ENCODE results near the gene CERT1. TPM values are rescaled to one million over a fixed set of nuclear protein-coding genes. Genes with fewer than 3 reads are reported as not detected.
"Not testable (repeated sequence)": the region's sequence is repeated elsewhere in the genome, so short reads cannot be mapped to it uniquely, and the experiment has no call there.

The CERT1 gene
- polyA plus RNA-seq, 4 donors: 52.7 to 65.5 (median 60.1) TPM

DNA sequence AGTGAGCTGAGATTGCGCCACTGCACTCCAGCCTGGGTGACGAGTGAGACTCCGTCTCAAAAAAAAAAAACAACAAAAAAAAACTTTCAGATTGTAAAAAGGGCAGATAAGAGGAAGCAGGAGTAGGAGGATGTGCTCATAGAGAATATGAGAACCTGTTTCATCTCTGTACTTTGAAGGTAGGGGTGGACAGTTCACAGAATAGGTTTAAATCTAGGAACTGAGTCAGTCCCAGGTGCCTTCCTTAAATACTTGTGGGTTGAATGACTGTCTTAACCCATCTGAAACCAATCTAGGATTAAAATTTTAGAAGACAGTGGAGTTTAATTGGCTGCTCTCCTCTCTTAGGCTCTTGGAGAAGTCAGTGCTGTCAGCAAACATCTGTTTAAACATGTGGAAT is 12.6 kb upstream of the CERT1 start:
- DNase-seq (ENCODE audit: low read depth in 4 of 4, low spot score in 2 of 4): no peak

- DNase-seq (ENCODE audit: low read depth in 4 of 4, low spot score in 2 of 4): no peak
These were observed 11.8 kb upstream of the CERT1 start for GRCh38 chr5:75523275-75523674.

GRCh38 chr5:75522542-75522941 is 11.1 kb upstream of the CERT1 start:
- no peak for DNase-seq (ENCODE audit: low read depth in 4 of 4, low spot score in 2 of 4)

GRCh38 chr5:75522025-75522424 is 10.6 kb upstream of the CERT1 start:
- DNase-seq (ENCODE audit: low read depth in 4 of 4, low spot score in 2 of 4): no peak

- DNase-seq (ENCODE audit: low read depth in 4 of 4, low spot score in 2 of 4): no peak
These were observed 9.8 kb upstream of the CERT1 start for GRCh38 chr5:75521195-75521594.

GRCh38 chr5:75519761-75520160 is 8.3 kb upstream of the CERT1 start:
- DNase-seq (ENCODE audit: low read depth in 4 of 4, low spot score in 2 of 4): no peak

DNA sequence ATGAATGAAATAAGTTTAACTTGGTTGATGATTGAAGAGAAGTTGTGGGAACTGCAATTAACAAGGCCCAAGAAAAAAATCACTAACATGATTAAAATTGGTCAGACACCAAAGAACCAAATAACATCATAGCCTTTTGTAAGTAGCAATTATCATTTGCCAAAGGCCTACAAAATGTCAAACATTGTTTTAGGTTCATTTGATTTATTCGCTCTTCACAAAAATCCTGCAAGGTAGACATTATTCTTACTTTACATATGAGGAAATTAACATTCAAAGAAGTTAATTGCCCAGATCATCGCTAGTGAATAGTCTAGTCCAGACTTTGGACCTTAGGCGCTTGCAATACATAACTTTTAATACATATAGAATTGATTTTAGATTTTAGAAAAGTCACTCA is 2.9 kb upstream of the CERT1 start:
- DNase-seq (ENCODE audit: low read depth in 4 of 4, low spot score in 2 of 4): no peak

DNA sequence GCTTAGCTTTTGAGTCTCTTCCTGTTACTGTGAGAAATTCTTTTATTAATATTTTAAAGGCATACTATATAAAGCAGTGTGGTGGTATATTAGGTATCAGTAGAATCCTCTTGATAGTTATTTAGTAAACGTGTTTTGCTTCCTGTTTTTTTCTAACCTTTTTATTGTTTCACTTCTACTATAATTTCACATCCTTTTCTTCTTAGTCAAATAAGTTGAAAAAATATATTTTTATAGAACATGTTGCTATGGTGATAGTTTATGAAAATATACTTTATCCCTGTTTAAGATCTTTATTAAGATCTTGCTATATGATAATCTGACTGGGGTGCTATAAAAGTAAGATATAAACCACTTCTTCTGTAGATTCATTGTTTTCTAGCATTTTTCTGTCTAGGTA is 2.4 kb upstream of the CERT1 start:
- DNase-seq (ENCODE audit: low read depth in 4 of 4, low spot score in 2 of 4): no peak

- DNase-seq (ENCODE audit: low read depth in 4 of 4, low spot score in 2 of 4): no peak
These were observed 1.1 kb upstream of the CERT1 start for GRCh38 chr5:75512383-75513074.

GRCh38 chr5:75510836-75511434 is 494 bp downstream of the CERT1 start:
- DNase-seq (ENCODE audit: low read depth in 4 of 4, low spot score in 2 of 4): peak in 3 of 4 donors; percentile 21 to 38 (median 34)

DNA sequence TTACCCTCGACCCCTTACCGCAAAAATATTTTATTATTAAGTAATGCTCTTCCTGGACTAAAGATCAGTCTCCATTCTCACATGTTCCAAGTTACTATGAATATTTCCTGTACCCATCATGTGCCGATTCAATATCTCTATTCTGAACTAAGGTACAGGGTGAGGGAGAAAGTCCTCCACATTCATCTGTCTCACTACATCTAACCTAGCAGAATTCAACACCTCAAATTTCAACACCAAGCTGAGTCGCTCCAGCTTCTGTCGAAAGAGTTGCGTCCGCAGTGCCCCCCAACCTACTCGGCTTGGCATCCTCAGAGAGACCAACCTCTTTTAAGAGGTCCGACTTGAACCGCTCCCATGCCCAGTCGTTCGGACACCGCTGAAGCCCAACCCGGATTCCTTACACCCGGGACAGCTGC is 1.0 kb downstream of the CERT1 start:
- DNase-seq (ENCODE audit: low read depth in 4 of 4, low spot score in 2 of 4): no peak

- DNase-seq (ENCODE audit: low read depth in 4 of 4, low spot score in 2 of 4): no peak
These were observed 1.5 kb downstream of the CERT1 start for GRCh38 chr5:75509956-75510355.

DNA sequence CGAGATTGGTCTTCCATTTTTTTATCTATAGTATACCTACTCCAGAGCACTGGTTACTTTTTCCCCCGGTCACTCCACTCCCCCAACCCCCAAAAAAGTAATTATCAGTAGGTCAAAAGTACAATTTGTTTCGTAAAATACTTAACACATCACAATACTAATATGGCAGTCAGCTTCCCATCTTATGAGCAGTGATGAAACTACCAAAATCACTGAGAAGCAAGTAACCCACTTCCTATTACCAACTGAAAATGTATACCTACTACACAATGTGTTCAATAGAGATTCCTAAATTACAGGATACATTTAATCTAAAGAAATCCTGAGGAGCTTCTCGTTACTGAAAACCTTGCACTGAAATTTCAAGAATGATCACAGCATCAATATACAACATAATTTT is 1.9 kb downstream of the CERT1 start:
- no peak for DNase-seq (ENCODE audit: low read depth in 4 of 4, low spot score in 2 of 4)

DNA sequence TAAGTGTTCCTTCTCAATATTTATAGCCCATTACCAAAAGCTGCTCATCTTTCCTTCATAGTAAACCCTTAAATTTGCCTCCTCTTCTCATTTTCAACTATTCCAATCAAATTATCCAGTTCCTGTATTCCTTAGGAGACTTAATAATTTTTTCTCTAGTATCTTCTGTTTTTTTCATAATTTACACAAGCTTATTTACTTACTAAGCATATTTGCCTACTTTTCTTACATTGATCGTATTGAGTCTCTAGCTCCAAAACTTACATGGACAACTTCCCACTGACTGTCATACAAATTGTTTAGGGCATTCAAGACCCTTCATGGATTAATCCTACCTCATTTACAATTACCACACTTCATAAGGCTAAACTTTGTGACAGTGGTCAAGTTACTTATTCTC is 3.6 kb downstream of the CERT1 start:
- DNase-seq (ENCODE audit: low read depth in 4 of 4, low spot score in 2 of 4): no peak

- not testable (repeated sequence) for DNase-seq (ENCODE audit: low read depth in 4 of 4, low spot score in 2 of 4)
These were observed 6.3 kb downstream of the CERT1 start for GRCh38 chr5:75505112-75505511.

- not testable (repeated sequence) for DNase-seq (ENCODE audit: low read depth in 4 of 4, low spot score in 2 of 4)
These were observed 12.6 kb downstream of the CERT1 start for GRCh38 chr5:75498875-75499274.

DNA sequence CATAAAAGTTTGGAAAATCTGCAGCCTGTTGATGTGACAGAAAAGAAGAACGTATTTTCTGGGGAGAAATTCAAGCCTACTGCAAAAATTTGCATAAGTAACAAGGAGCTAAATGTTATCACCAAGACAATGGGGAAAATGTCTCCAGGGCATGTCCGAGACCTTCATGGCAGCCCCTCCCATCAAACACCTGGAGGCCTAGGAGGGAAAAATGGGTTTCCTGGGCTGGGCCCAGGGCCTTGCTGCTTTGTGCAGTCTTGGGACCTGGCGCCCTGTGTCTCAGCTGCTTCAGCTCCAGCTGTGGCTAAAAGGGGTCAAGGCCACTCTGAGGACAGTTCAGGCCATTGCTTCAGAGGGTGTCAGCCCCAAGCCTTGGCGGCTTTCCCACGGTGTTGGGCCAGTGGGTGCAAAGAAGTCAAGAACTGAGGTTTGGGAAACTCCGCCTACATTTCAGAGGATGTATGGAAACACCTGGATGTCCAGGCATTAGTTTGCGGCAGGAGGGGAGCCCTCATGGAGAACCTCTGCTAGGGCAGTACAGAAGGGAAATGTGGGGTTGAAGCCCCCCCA is 13.1 kb downstream of the CERT1 start:
- DNase-seq (ENCODE audit: low read depth in 4 of 4, low spot score in 2 of 4): no peak

DNA sequence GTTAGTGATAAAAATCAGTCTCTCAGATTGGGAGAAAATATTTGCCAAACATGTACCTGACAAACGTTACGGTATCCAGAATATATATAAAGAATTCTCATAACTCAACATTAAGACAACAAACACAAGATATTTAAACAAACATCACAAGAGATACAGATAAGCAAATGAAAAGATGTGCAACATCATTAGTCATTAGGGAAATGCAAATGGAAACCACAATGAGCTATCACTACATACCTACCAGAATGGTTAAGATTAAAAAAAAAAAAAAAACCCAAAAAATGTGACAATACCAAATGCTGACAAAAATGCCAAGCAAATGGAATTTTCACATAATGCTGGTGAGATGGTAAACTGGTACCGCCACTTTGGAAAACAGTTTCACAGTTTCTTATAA is 15.4 kb downstream of the CERT1 start:
- DNase-seq (ENCODE audit: low read depth in 4 of 4, low spot score in 2 of 4): no peak

DNA sequence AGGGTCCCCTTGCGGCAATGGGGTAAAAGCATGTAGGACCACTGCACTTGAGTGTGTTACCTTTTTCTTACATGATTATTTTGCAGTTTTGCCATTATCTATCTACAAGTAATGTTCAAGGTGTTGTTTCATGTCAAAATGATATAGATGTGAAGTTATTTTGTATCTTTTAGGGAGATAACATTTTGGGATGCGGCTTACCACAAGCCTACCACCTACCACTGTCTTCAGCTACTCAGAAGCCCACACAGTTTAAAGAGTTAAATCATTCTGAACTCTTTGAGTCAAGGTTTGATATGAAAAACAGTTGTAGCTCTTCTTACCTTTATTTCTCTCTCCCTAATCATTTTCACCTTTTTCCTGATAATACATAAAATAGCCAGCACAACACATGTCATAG is 19.8 kb downstream of the CERT1 start:
- DNase-seq (ENCODE audit: low read depth in 4 of 4, low spot score in 2 of 4): no peak

DNA sequence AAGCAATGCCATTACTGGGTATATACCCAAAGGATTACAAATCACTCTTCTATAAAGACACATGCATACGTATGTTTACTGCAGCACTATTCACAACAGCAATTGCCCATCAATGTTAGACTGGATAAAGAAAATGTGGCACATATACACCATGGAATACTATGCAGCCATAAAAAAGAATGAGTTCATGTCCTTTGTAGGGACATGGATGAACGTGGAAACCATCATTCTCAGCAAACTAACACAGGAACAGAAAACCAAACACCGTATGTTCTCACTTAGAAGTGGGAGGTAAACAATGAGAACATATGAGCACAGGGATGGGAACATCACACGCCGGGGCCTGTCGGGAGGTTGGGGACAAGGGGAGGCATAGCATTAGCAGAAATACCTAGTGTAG is 21.6 kb downstream of the CERT1 start:
- not testable (repeated sequence) for DNase-seq (ENCODE audit: low read depth in 4 of 4, low spot score in 2 of 4)

DNA sequence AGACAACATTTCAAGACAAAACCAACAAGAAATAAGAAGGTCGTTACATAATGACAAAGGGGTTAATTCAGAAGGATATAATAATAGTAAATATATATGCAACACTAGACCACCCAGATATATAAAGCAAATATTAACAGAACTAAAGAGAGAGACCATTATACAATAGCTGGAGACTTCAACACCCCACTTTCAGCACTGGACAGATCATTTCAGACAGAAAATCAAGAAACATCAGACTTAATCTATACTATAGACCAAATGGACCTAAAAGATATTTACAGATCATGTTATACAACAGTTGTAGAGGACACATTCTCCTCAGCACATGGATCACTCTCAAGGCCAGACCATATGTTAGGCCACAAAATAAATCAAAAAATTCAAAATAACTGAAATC is 26.8 kb downstream of the CERT1 start:
- DNase-seq (ENCODE audit: low read depth in 4 of 4, low spot score in 2 of 4): no peak

DNA sequence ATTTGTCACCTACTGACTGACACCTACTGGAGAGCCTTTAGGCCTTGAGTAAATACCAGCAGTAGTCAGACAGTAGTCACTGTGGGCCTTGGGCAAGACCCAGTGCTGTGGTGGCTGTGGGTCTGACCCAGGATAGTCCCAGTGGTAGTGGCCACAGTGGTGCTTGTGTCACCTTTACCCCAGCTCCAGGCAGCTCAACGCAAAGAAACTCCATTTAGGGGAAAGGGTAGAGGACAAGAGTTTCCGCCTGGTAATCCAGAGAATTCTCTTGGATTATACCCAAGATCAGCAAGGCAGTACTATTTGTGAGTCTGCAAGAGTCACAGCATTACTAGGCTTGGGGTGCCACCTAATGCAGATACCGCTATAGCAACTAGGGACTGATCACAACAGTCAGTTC is 28.9 kb downstream of the CERT1 start:
- no peak for DNase-seq (ENCODE audit: low read depth in 4 of 4, low spot score in 2 of 4)

All from left renal cortex interstitium (tissue), 4 donors.